IMR-90 (cell line): ENCODE measurements around the gene WWP2. TPM values are rescaled to one million over a fixed set of nuclear protein-coding genes. Genes with fewer than 3 reads are reported as not detected.

ENCODE experiments used
- ATAC-seq: fragments of 200-7000 bp; cut with Tn5 transposase; 2 replicates; pipeline ENCODE4 v1.9.1; 2020; ENCODE audit warnings: low read depth, mild to moderate bottlenecking, moderate library complexity
- BruUV-seq: library from RNA; stranded (reverse); fragments of 400-500 nt; replicated peaks from 2 replicates; lab custom pipeline; 2021; lab: Mats Ljungman, UMichigan
- CTCF ChIA-PET: fragments of 300-600 bp; formaldehyde crosslinking; extraction: SDS; loops from one replicate; lab custom pipeline; 2021; ENCODE audit warnings: antibody characterized with exemption; lab: Yijun Ruan, JAX
- POLR2A ChIA-PET: fragments of 300-600 bp; sonication (Branson Sonifier 250); formaldehyde crosslinking; loops from one replicate; lab custom pipeline; 2022; ENCODE audit warnings: antibody characterized with exemption; ENCODE audit not compliant: unreplicated experiment; lab: Charles Lee
- DNase-seq: peaks from one replicate; pipeline ENCODE4 v3.0.0; 2013
- H2AFZ ChIP-seq: replicated peaks from 2 replicates; pipeline ENCODE3; 2013; ENCODE audit warnings: low read length, mild to moderate bottlenecking; ENCODE audit not compliant: poor library complexity
- H2AK5ac ChIP-seq: 2 replicates; pipeline ENCODE4 v1.6.1; 2013; ENCODE audit warnings: low read depth, low read length, inconsistent platforms
- H2AK9ac ChIP-seq: replicated peaks from 2 replicates; pipeline ENCODE3; 2013; ENCODE audit warnings: mild to moderate bottlenecking, low read depth, low read length, moderate library complexity; ENCODE audit not compliant: poor library complexity
- H2BK120ac ChIP-seq: 2 replicates; pipeline ENCODE4 v1.6.1; 2013; ENCODE audit warnings: low read depth, low read length, inconsistent platforms
- H2BK15ac ChIP-seq: 3 replicates; pipeline ENCODE4 v1.6.1; 2013; ENCODE audit warnings: low read depth, low read length, inconsistent platforms
- H2BK20ac ChIP-seq: 2 replicates; pipeline ENCODE4 v1.6.1; 2013; ENCODE audit warnings: low read depth, mild to moderate bottlenecking, inconsistent platforms, low read length, moderate library complexity
- H2BK5ac ChIP-seq: 2 replicates; pipeline ENCODE4 v1.6.1; 2013; ENCODE audit warnings: mild to moderate bottlenecking, low read depth, low read length, inconsistent platforms; ENCODE audit not compliant: poor library complexity, severe bottlenecking
- H3K14ac ChIP-seq: replicated peaks from 2 replicates; pipeline ENCODE4 v1.6.1; 2013; ENCODE audit warnings: low read depth, low read length, inconsistent platforms
- H3K18ac ChIP-seq: 2 replicates; pipeline ENCODE4 v1.6.1; 2013; ENCODE audit warnings: low read depth, low read length, control low read depth
- H3K23ac ChIP-seq: 2 replicates; pipeline ENCODE4 v1.6.1; 2013; ENCODE audit warnings: low read depth, low read length, inconsistent platforms
- H3K27ac ChIP-seq: 2 replicates; pipeline ENCODE4 v1.5.1; 2013; ENCODE audit warnings: mild to moderate bottlenecking, control low read depth, low read length; ENCODE audit not compliant: insufficient read depth
- H3K27me3 ChIP-seq: 2 replicates; pipeline ENCODE4 v1.6.1; 2013; ENCODE audit warnings: low read length; ENCODE audit not compliant: control insufficient read depth, insufficient read depth
- H3K36me3 ChIP-seq: 2 replicates; pipeline ENCODE4 v1.6.1; 2013; ENCODE audit warnings: low read length, mixed read lengths; ENCODE audit not compliant: control insufficient read depth, insufficient read depth
- H3K4ac ChIP-seq: 2 replicates; pipeline ENCODE4 v1.6.1; 2013; ENCODE audit warnings: low read depth, low read length, inconsistent platforms
- H3K4me1 ChIP-seq: 2 replicates; pipeline ENCODE4 v1.6.1; 2013; ENCODE audit warnings: low read length, mixed read lengths; ENCODE audit not compliant: control insufficient read depth, insufficient read depth
- H3K4me2 ChIP-seq: 2 replicates; pipeline ENCODE4 v1.6.1; 2013; ENCODE audit warnings: low read depth, mild to moderate bottlenecking, control low read depth, low read length, moderate library complexity
- H3K4me3 ChIP-seq: 2 replicates; pipeline ENCODE4 v1.5.1; 2013; ENCODE audit warnings: low read depth, mild to moderate bottlenecking, control low read depth, low read length, moderate library complexity; ENCODE audit not compliant: insufficient read depth
- H3K56ac ChIP-seq: 2 replicates; pipeline ENCODE4 v1.6.1; 2013; ENCODE audit warnings: low read length, inconsistent platforms; ENCODE audit not compliant: insufficient read depth; ENCODE audit errors: extremely low read depth
- H3K79me1 ChIP-seq, 2 experiments: 2 replicates each; pipeline ENCODE4 v1.6.1; 2013; ENCODE audit warnings: low read length in 2 of 2, inconsistent platforms in 1 of 2, low read depth in 1 of 2
- H3K9ac ChIP-seq: 2 replicates; pipeline ENCODE4 v1.6.1; 2013; ENCODE audit warnings: low read depth, low read length, control low read depth
- H3K9me1 ChIP-seq: 2 replicates; pipeline ENCODE4 v1.6.1; 2013; ENCODE audit warnings: low read length, inconsistent platforms; ENCODE audit not compliant: insufficient read depth
- H3K9me3 ChIP-seq: 2 replicates; pipeline ENCODE4 v1.6.1; 2013; ENCODE audit warnings: low read length; ENCODE audit not compliant: control insufficient read depth, insufficient read depth
- H4K20me1 ChIP-seq: 2 replicates; pipeline ENCODE4 v1.6.1; 2013; ENCODE audit warnings: low read length, inconsistent platforms; ENCODE audit not compliant: insufficient read depth
- H4K5ac ChIP-seq: 2 replicates; pipeline ENCODE4 v1.6.1; 2013; ENCODE audit warnings: mild to moderate bottlenecking, low read depth, low read length, control low read depth
- H4K8ac ChIP-seq, 2 experiments: 2 replicates each; pipeline ENCODE4 v1.6.1; 2013; ENCODE audit warnings: low read depth in 2 of 2, low read length in 2 of 2, control low read depth in 1 of 2, inconsistent platforms in 1 of 2
- H4K91ac ChIP-seq: 2 replicates; pipeline ENCODE4 v1.6.1; 2013; ENCODE audit warnings: low read depth, low read length, inconsistent platforms; ENCODE audit not compliant: insufficient read depth
- BHLHE40 ChIP-seq: fragments of 150-350 bp; IDR thresholded peaks from 2 replicates; pipeline ENCODE4 v1.6.1; 2016; ENCODE audit warnings: mild to moderate bottlenecking, low read depth, low read length
- CEBPB ChIP-seq: IDR thresholded peaks from 2 replicates; pipeline ENCODE4 v1.6.1; 2012; ENCODE audit warnings: low read depth, low read length, improper control_type of control experiment
- CHD1 ChIP-seq: IDR thresholded peaks from 2 replicates; pipeline ENCODE4 v1.6.1; 2012; ENCODE audit warnings: low read depth, low read length, improper control_type of control experiment
- FOS ChIP-seq: fragments of 150-350 bp; IDR thresholded peaks from 2 replicates; pipeline ENCODE4 v1.6.1; 2016; ENCODE audit warnings: low read depth, low read length
- MAFK ChIP-seq: IDR thresholded peaks from 2 replicates; pipeline ENCODE4 v1.6.1; 2012; ENCODE audit warnings: low read depth, low read length, improper control_type of control experiment
- MAZ ChIP-seq: IDR thresholded peaks from 2 replicates; pipeline ENCODE4 v1.6.1; 2012; ENCODE audit warnings: low read depth, mild to moderate bottlenecking, low read length, improper control_type of control experiment, moderate library complexity, borderline replicate concordance
- MXI1 ChIP-seq: IDR thresholded peaks from 2 replicates; pipeline ENCODE4 v1.6.1; 2012; ENCODE audit warnings: low read depth, mild to moderate bottlenecking, low read length, moderate library complexity, borderline replicate concordance
- NFE2L2 ChIP-seq: fragments of 150-350 bp; IDR thresholded peaks from 2 replicates; pipeline ENCODE4 v1.6.1; 2016; ENCODE audit warnings: low read depth, mild to moderate bottlenecking, low read length
- POLR2A ChIP-seq: IDR thresholded peaks from 2 replicates; pipeline ENCODE4 v1.6.1; 2012; ENCODE audit warnings: mild to moderate bottlenecking, low read depth, low read length
- RAD21 ChIP-seq: IDR thresholded peaks from 2 replicates; pipeline ENCODE4 v1.6.1; 2012; ENCODE audit warnings: low read length, improper control_type of control experiment
- RCOR1 ChIP-seq: IDR thresholded peaks from 2 replicates; pipeline ENCODE4 v1.6.1; 2012; ENCODE audit warnings: mild to moderate bottlenecking, low read length, improper control_type of control experiment; ENCODE audit not compliant: insufficient replicate concordance
- RFX5 ChIP-seq: IDR thresholded peaks from 2 replicates; pipeline ENCODE4 v1.8.0; 2012; ENCODE audit warnings: low read depth, mild to moderate bottlenecking, low read length, moderate library complexity
- SMC3 ChIP-seq: fragments of 150-350 bp; IDR thresholded peaks from 2 replicates; pipeline ENCODE4 v1.6.1; 2016; ENCODE audit warnings: low read depth, mild to moderate bottlenecking, antibody characterized with exemption, low read length, moderate library complexity
- WGBS, 2 experiments: methylation state at CpG; one replicate each; pipeline versions ENCODE4 v1.1.5 to v1.1.7; 2013; ENCODE audit warnings: missing lambda C conversion rate in 2 of 2; ENCODE audit not compliant: insufficient read length in 1 of 2; ENCODE audit errors: extremely low coverage in 2 of 2; 5-methylcytosine and 5-hydroxymethylcytosine counted together
- dilution Hi-C: fragments of 300-500 bp; cut with HindIII; formaldehyde crosslinking; loops from one replicate; pipeline ENCODE4 v1.14.3; 2018; ENCODE audit warnings: low sequenced_read_pairs; ENCODE audit not compliant: unreplicated experiment
- in situ Hi-C: fragments of 300-500 bp; cut with MboI; formaldehyde crosslinking; loops from 3 replicates; pipeline ENCODE4 v1.14.3; 2019; ENCODE audit warnings: low sequenced_read_pairs, inconsistent platforms, mixed read lengths
- intact Hi-C: fragments of 100-400 bp; cut with micrococcal nuclease; formaldehyde crosslinking; loops from 2 replicates; pipeline ENCODE4 v1.10.0; 2022
- polyA plus RNA-seq, 3 experiments: library from polyadenylated mRNA; depleted of rRNA; stranded (reverse); fragments of >200 nt; gene quantifications; 2 replicates each; pipeline ENCODE4 v1.2.3, GENCODE V29; 2012; ENCODE audit warnings: low replicate concordance in 1 of 3
- total RNA-seq: library from RNA; depleted of rRNA; stranded (reverse); fragments of >200 nt; gene quantifications from 2 replicates; pipeline ENCODE4 v1.2.3, GENCODE V29; 2012
- TF ChIP-seq, protein P1 (sequence below): conservative IDR thresholded peaks from 2 replicates; pipeline ENCODE4 v1.5.1; 2012; ENCODE audit warnings: mild to moderate bottlenecking, low read depth, low read length, improper control_type of control experiment
- TF ChIP-seq, protein P2 (sequence below): fragments of 150-350 bp; IDR thresholded peaks from 2 replicates; pipeline ENCODE4 v1.6.1; 2017; ENCODE audit warnings: mild to moderate bottlenecking, antibody characterized with exemption, low read length, low read depth
- TF ChIP-seq, protein P3 (sequence below): fragments of 150-350 bp; IDR thresholded peaks from 2 replicates; pipeline ENCODE4 v1.6.1; 2016; ENCODE audit warnings: low read depth, mild to moderate bottlenecking, low read length, moderate library complexity, borderline replicate concordance

The WWP2 gene
- total and polyA plus RNA-seq, 2 of the 4 experiments (the other 2 are of a cell fraction), result 12.7 to 13.7 TPM

DNA sequence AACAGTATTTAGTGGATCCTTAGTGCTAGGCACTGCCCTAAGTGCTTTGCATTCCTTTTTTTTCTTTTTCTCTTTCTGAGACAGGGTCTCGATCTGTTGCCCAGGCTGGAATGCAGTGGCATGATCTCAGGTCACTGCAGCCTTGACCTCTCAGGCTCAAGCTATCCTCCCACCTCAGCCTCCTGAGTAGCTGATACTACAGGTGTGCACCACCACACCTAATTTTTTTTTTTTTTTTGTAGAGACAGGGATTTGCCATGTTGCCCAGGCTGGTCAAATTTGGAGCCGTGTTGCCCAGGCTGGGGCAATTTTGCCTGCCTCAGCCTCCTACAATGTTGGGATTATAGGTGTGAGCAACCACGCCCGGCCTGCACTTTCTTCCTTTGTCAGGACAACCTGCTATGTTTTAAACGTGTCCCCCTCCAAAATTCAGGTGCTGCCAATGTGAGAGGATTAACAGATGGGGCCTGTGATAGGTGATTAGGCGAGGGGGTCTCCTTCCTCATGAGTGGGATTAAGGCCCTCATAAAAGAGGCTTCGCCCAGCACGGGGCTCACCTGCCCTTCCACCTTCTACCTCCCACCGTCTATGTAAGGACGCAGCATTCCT is 41.2 kb upstream of the WWP2 start:
- no TSS peak for BruUV-seq
- CTCF ChIA-PET, result no interaction called here
- Histone ChIP-seq H3K27ac (no peak overlapping the region), H3K36me3 (peaks cover 30% of the 10 kb centered on the region), H2BK5ac (no peak overlapping the region), H4K8ac (no peak overlapping the region), H3K18ac (no peak overlapping the region), H3K9ac (no peak overlapping the region), H3K27me3 (no peaks in the 10 kb centered on the region), H3K9me1 (peaks cover 6% of the 10 kb centered on the region; the same call in 1 of the 2 replicates), H3K56ac (no peak overlapping the region), H2AK5ac (no peak overlapping the region), H3K79me1 (peaks cover 21 to 73% of the 10 kb centered on the region in 2 experiments), H2AK9ac (peak overlapping the region; percentile 48), H3K4me3 (no peak overlapping the region), H4K91ac (no peak overlapping the region), H3K4ac (no peak overlapping the region), H4K20me1 (peaks cover 37% of the 10 kb centered on the region; the same call in 1 of the 2 replicates), H3K4me1 (peaks cover 4% of the 10 kb centered on the region; the same call in 1 of the 2 replicates), H2BK15ac (no peak overlapping the region), H2AFZ (no peak overlapping the region), H3K14ac (no peak overlapping the region), H2BK20ac (no peak overlapping the region), H3K9me3 (no peaks in the 10 kb centered on the region), H3K23ac (no peak overlapping the region), H3K4me2 (no peak overlapping the region), H4K5ac (no peak overlapping the region), H2BK120ac (no peak overlapping the region)
- POLR2A ChIA-PET, result no interaction called here
- dilution Hi-C loops (no loop called here), in situ Hi-C loops (no loop called here), intact Hi-C loops (no loop called here)
- ATAC-seq (no peak; the same call in 1 of the 2 replicates), DNase-seq (no peak)
- WGBS, 2 experiments, result no CpG with 5 or more reads among the region's 10 CpGs
- TF ChIP-seq POLR2A (no peak), SMC3 (no peak), CHD1 (no peak), BHLHE40 (no peak), NFE2L2 (no peak), RFX5 (no peak), CEBPB (no peak), RCOR1 (no peak), MAZ (no peak), FOS (no peak), MXI1 (no peak), RAD21 (no peak), MAFK (no peak)
- TF ChIP-seq, protein P1, sequence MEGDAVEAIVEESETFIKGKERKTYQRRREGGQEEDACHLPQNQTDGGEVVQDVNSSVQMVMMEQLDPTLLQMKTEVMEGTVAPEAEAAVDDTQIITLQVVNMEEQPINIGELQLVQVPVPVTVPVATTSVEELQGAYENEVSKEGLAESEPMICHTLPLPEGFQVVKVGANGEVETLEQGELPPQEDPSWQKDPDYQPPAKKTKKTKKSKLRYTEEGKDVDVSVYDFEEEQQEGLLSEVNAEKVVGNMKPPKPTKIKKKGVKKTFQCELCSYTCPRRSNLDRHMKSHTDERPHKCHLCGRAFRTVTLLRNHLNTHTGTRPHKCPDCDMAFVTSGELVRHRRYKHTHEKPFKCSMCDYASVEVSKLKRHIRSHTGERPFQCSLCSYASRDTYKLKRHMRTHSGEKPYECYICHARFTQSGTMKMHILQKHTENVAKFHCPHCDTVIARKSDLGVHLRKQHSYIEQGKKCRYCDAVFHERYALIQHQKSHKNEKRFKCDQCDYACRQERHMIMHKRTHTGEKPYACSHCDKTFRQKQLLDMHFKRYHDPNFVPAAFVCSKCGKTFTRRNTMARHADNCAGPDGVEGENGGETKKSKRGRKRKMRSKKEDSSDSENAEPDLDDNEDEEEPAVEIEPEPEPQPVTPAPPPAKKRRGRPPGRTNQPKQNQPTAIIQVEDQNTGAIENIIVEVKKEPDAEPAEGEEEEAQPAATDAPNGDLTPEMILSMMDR, result no peak
- TF ChIP-seq, protein P2, sequence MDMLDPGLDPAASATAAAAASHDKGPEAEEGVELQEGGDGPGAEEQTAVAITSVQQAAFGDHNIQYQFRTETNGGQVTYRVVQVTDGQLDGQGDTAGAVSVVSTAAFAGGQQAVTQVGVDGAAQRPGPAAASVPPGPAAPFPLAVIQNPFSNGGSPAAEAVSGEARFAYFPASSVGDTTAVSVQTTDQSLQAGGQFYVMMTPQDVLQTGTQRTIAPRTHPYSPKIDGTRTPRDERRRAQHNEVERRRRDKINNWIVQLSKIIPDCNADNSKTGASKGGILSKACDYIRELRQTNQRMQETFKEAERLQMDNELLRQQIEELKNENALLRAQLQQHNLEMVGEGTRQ, result no peak
- TF ChIP-seq, protein P3, sequence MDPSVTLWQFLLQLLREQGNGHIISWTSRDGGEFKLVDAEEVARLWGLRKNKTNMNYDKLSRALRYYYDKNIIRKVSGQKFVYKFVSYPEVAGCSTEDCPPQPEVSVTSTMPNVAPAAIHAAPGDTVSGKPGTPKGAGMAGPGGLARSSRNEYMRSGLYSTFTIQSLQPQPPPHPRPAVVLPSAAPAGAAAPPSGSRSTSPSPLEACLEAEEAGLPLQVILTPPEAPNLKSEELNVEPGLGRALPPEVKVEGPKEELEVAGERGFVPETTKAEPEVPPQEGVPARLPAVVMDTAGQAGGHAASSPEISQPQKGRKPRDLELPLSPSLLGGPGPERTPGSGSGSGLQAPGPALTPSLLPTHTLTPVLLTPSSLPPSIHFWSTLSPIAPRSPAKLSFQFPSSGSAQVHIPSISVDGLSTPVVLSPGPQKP, result no peak
